GM13976 (cell line): ENCODE measurements around the gene ECSCR.
"Not testable (repeated sequence)": the region's sequence is repeated elsewhere in the genome, so short reads cannot be mapped to it uniquely, and the experiment has no call there.

ENCODE experiments used
- DNase-seq: peaks from one replicate; pipeline ENCODE4 v3.0.0; 2012; ENCODE audit warnings: low spot score
- in situ Hi-C: fragments of 300-500 bp; cut with MboI; formaldehyde crosslinking; loops from one replicate; pipeline ENCODE4 v1.12.0; 2022; ENCODE audit warnings: low sequenced_read_pairs, mixed read lengths, inconsistent platforms; ENCODE audit not compliant: unreplicated experiment
- TF ChIP-seq, protein P1 (sequence below): IDR thresholded peaks from 2 replicates; pipeline ENCODE4 v1.5.1; 2012; ENCODE audit warnings: borderline replicate concordance, mild to moderate bottlenecking; ENCODE audit not compliant: insufficient read depth; ENCODE audit errors: extremely low read depth, missing control alignments, control extremely low read depth

Gene ECSCR

GRCh38 chr5:139492700-139493192 is 30.2 kb upstream of the ECSCR start:
- TF ChIP-seq, protein P1, sequence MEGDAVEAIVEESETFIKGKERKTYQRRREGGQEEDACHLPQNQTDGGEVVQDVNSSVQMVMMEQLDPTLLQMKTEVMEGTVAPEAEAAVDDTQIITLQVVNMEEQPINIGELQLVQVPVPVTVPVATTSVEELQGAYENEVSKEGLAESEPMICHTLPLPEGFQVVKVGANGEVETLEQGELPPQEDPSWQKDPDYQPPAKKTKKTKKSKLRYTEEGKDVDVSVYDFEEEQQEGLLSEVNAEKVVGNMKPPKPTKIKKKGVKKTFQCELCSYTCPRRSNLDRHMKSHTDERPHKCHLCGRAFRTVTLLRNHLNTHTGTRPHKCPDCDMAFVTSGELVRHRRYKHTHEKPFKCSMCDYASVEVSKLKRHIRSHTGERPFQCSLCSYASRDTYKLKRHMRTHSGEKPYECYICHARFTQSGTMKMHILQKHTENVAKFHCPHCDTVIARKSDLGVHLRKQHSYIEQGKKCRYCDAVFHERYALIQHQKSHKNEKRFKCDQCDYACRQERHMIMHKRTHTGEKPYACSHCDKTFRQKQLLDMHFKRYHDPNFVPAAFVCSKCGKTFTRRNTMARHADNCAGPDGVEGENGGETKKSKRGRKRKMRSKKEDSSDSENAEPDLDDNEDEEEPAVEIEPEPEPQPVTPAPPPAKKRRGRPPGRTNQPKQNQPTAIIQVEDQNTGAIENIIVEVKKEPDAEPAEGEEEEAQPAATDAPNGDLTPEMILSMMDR = no peak
- no peak for DNase-seq
- in situ Hi-C loops = no loop called here

GRCh38 chr5:139488260-139488659 is 25.7 kb upstream of the ECSCR start:
- TF ChIP-seq, protein P1 = no peak
- in situ Hi-C loops = no loop called here
- peak; percentile 34 for DNase-seq

DNA sequence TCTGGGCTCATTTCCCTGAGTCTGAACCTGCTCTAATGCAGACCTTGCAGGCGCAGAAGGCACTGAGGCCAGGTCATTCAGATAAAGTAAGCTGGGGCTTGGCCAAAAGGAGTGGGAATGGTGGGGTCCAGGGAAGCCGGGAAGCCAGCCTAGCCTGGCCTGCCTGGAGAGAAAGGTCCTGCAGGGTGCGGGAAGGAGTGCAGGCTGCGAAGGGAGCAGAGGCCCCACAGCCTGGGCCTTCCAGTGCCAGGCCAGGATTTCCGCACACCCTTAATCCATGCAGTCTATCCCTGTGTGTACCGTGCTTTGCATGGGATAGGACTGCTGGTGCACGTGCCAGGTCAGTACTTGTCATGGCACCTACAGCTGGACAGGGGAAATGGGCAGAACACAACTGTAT is 23.7 kb upstream of the ECSCR start:
- TF ChIP-seq, protein P1 = no peak
- no peak for DNase-seq
- in situ Hi-C loops = no loop called here

DNA sequence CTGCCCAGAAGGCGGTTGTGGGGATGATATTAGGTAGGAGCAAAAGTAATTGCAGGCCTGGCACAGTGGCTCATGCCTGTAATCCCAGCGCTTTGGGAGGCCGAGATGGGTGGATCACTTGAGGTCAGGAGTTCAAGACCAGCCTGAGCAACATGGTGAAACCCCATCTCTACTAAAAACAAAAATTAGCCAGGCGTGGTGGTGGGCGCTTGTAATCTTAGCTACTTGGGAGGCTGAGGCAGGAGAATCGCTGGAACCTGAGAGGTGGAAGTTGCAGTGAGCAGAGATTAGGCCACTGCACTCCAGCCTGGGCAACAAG is 20.3 kb upstream of the ECSCR start:
- in situ Hi-C loops, DNase-seq: not testable (repeated sequence)

GRCh38 chr5:139482050-139482889 is 19.7 kb upstream of the ECSCR start, which contains the start of gene STING1:
Gene STING1 (minus strand): TSS chr5:139482758. CDS start chr5:139481704, 1,054 bp downstream.
- in situ Hi-C loops = no loop called here
- TF ChIP-seq, protein P1 = no peak
- peak; percentile 68 for DNase-seq

DNA sequence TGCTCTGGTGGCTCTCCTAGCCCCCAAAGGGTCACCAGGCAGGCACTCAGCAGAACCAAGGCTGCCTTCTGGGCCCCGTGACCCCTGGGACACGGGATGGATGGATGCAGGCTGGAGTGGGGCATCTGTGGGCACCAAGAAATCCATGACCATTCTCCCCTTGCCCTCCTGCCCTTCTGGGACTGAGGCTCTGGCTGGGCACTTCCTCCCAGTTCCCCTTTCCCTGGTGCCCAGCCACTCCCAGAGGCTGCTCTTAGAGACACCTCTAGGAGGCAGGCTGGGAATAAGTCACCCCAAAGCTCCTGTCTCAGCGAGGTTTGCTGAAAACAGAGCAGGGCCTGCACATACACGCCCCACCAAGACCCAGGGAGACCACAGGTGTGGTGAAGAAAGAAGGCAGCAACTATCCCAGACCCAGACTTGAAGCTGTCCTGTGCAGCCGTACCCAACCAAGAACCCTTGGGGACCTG is 19.1 kb upstream of the ECSCR start:
- TF ChIP-seq, protein P1 = peak; percentile 7
- in situ Hi-C loops = no loop called here
- peak; percentile 51 for DNase-seq

DNA sequence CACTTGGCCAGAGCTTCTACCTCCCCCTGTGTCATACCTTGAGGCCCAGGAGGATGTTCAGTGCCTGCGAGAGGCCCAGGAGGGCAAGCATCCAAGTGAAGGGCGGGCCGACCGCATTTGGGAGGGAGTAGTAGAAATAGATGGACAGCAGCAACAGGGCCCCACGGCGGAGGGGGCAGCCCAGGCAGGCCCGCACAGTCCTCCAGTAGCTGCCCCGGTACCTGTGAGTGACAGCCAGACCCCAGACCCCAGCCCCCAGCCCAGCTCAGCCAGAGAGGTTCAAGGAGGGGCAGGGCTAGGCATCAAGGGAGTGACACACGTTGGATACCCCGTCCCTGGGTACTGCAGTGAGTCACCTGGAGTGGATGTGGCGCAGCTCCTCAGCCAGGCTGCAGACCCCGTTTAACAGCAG is 18.6 kb upstream of the ECSCR start:
- in situ Hi-C loops = no loop called here
- TF ChIP-seq, protein P1 = no peak
- DNase-seq = peak; percentile 15

DNA sequence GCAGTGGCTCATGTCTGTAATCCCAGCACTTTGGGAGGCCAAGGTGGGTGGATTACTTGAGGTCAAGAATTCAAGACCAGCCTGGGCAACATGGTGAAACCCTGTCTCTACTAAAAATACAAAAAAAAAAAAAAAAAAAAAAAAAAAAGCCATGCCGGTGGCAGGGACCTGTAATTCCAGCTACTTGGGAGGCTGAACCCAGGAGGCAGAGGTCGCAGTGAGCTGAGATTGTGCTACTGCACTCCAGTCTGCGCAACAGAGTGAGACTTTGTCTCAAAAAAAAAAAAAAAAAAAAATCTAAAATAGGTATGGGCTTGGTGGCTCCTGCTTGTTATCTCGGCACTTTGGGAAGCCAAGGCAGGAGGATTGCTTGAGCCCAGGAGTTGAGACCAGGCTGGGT is 17.2 kb upstream of the ECSCR start:
- DNase-seq, in situ Hi-C loops: not testable (repeated sequence)

- in situ Hi-C loops, DNase-seq: not testable (repeated sequence)
Measured at GRCh38 chr5:139478657-139479423, 16.3 kb upstream of the ECSCR start.
